ENCODE measurements around the gene CR1L. TPM values are rescaled to one million over a fixed set of nuclear protein-coding genes. Genes with fewer than 3 reads are reported as not detected.
"Not testable (repeated sequence)": the region's sequence is repeated elsewhere in the genome, so short reads cannot be mapped to it uniquely, and the experiment has no call there.

The CR1L gene
- total RNA-seq, 1 donor from 2014 or later, result not detected

- DNase-seq (ENCODE audit: low read depth in 2 of 2), result no peak
These were observed 1.2 kb downstream of the CR1L start for GRCh38 chr1:207646171-207646570.

- DNase-seq (ENCODE audit: low read depth in 2 of 2), result no peak
These were observed 2.1 kb downstream of the CR1L start for GRCh38 chr1:207646944-207647579.

GRCh38 chr1:207647671-207648333 lies 2.9 kb downstream of the CR1L start:
- DNase-seq (ENCODE audit: low read depth in 2 of 2), result no peak

- no peak for DNase-seq (ENCODE audit: low read depth in 2 of 2)
These were observed 3.6 kb downstream of the CR1L start for GRCh38 chr1:207648334-207649209.

DNA sequence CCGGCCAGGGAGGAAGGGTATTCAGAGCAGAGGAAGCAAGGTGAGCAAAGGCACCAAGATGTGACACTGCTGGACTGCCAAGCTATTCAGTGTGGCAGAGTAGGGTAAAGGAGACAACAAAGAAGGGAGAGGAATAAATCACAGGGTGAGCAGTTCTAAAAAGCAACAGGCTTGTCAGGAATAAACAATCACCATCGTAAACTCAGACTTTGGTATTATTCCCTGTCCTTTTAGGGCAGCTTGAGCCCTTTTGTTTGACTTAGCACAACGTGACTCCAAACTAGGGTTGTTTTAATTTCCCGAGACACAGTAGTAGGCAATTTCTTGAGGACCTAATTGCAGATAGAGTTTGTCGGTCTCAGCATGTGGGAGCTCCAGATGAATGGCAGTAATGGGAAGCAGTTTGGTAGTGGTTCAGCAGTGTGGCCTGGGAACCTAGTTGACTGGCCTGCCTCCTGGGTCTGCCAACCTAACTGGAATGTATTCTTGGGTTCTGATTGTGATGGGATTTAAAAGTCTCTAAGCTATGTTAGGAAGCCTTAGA lies 4.3 kb downstream of the CR1L start:
- no peak for DNase-seq (ENCODE audit: low read depth in 2 of 2)

DNA sequence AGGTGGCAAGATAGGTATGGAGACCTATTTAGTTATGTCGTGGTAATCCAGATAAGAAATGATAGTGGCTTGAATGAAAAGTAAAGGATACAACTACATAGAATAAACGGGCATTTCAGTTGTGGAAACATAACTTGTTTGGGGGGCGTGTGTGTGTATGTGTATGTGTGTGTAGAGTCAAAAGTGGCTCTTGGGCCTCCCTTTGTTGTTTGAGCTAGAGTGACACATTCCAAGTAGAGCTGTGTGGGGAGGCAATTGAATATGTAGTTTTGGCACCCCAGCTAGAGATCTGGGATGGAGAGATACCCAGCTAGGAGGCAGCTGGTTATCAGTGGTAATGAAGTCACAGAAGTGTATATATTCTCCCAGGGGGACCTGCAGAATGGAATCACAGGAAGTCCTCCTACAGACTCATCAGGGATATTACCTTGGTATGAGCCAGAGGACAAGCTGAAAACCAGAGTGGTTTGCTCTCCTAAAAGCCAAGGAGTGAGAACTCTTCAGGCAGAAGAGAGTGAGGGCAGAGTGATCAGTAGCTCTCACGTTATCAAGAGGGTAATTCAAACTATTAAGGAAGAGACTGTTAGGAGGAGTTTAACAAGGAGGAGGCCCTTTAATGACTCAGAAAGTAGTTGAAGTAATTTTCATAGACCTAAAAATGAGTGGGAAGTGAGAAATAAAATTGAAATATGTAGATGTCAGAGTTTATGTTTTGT lies 5.1 kb downstream of the CR1L start:
- DNase-seq (ENCODE audit: low read depth in 2 of 2), result no peak

- no peak for DNase-seq (ENCODE audit: low read depth in 2 of 2)
These were observed 6.7 kb downstream of the CR1L start for GRCh38 chr1:207651583-207651982.

GRCh38 chr1:207654320-207654719 lies 9.4 kb downstream of the CR1L start:
- DNase-seq (ENCODE audit: low read depth in 2 of 2), result no peak

GRCh38 chr1:207658408-207658807 lies 13.5 kb downstream of the CR1L start:
- DNase-seq (ENCODE audit: low read depth in 2 of 2), result no peak

GRCh38 chr1:207658904-207659485 lies 14.1 kb downstream of the CR1L start:
- no peak for DNase-seq (ENCODE audit: low read depth in 2 of 2)

GRCh38 chr1:207659545-207660153 lies 14.7 kb downstream of the CR1L start:
- no peak for DNase-seq (ENCODE audit: low read depth in 2 of 2)

GRCh38 chr1:207661420-207661819 lies 16.5 kb downstream of the CR1L start:
- DNase-seq (ENCODE audit: low read depth in 2 of 2), result not testable (repeated sequence)

DNA sequence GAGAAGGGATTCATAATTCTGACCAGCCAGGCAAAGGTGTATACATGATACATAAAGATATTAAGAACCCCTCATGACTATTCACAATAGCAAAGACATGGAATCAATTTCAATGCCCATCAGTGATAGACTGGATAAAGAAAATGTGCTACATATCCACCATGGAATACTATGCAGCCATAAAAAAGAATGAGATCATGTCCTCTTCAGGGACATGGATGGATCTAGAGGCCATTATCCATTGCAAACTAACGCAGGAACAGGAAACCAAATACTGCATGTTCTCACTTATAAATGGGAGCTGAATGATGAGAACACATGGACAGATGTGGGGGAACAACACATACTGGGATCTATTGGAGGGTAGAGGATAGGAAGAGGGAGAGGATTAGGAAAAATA lies 21.4 kb downstream of the CR1L start:
- DNase-seq (ENCODE audit: low read depth in 2 of 2), result no peak

GRCh38 chr1:207669528-207670009 lies 24.6 kb downstream of the CR1L start:
- DNase-seq (ENCODE audit: low read depth in 2 of 2), result no peak

DNA sequence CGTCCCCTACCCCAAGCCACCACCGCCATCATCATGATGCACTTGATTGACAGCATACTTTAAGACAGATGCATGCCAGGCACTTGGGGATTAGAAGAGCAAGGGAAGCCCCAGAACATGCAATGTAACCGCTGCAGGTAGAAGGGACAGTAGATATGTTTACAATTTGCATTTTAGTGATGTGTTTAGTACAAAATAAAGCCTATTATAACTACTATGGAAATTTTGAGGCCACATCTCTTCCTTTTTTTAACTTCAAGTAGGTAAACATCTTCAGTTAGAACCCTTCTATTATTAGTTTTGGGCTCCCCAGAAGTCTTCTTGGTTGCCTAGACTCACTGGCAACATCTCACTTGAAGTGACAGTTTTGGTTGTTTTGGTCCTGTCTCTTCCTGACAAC lies 25.3 kb downstream of the CR1L start:
- no peak for DNase-seq (ENCODE audit: low read depth in 2 of 2)

GRCh38 chr1:207670997-207671396 lies 26.1 kb downstream of the CR1L start:
- no peak for DNase-seq (ENCODE audit: low read depth in 2 of 2)

DNA sequence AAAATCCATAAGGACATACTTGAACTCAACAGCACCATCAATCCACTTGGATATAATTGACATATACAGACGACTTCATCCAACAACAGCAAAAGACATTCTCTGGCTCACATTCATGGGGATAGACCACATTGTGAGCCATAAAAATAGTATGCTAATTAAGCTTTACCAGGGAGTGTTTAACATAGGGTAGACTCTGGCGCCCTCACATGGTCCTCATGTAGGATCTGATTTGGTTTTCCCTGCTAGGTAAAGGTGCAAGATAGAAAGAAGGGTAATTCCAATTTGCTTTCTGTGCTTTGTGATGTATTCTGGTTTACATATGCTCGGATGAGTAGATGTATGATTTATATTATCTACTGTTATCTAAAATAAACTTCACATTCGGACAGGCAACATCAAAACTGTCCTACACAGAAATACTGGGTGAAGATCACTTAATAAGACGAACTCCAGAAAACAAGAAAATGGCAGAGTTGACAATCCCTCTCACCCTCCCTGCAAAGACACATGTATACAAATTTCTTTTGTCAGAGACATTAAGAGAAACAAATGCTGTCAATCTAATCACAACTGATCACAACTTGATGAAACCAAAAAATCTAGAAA lies 27.7 kb downstream of the CR1L start:
- DNase-seq (ENCODE audit: low read depth in 2 of 2), result peak in 1 of 2 donors; percentile 17

- no peak for DNase-seq (ENCODE audit: low read depth in 2 of 2)
These were observed 28.5 kb downstream of the CR1L start for GRCh38 chr1:207673399-207673798.

DNA sequence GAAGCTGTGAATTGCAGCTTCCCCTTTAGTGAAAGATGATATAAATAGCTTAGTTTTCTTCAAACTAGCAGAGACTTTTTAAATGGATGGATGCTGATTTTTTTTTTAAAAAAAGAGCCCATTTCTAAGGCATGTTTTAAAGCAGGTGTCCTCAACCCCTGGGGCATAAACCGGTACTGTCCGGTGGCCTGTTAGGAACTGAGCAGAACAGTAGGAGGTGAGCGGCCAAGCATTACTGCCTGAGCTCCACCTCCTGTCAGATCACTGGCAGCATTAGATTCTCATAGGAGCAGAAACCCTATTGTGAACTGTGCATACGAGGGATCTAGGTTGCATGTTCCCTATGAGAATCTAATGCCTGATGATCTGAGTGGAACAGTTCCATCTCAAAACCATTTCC lies 31.2 kb downstream of the CR1L start:
- DNase-seq (ENCODE audit: low read depth in 2 of 2), result no peak

Data from dermis microvascular lymphatic vessel endothelial cell (primary cell).